K562 (cell line): ENCODE data around the gene NECTIN2. TPM values are rescaled to one million over a fixed set of nuclear protein-coding genes. Genes with fewer than 3 reads are reported as not detected.

Experiments
- ATAC-seq: fragments of 200-7000 bp; cut with Tn5 transposase; 3 replicates; pipeline ENCODE4 v1.9.1; 2020; ENCODE audit warnings: moderate library complexity
- BruUV-seq: library from RNA; stranded (reverse); fragments of 400-500 nt; replicated peaks from 2 replicates; lab custom pipeline; 2021; lab: Mats Ljungman, UMichigan
- CTCF ChIA-PET: fragments of 300-600 bp; formaldehyde crosslinking; extraction: SDS; loops from one replicate; lab custom pipeline; 2021; ENCODE audit warnings: low intra/inter-chr PET ratio; lab: Yijun Ruan, JAX
- POLR2A ChIA-PET: fragments of 300-600, 350-650 bp; sonication (Branson Sonifier 250); formaldehyde crosslinking; extraction: SDS; loops from one replicate; lab custom pipeline; 2021; ENCODE audit warnings: antibody characterized with exemption, inconsistent platforms; lab: Yijun Ruan, JAX
- DNase-seq, 4 experiments: peaks; one replicate each; pipeline versions ENCODE4 v3.0.0 to v3.0.0-alpha.2; 2011 to 2018; ENCODE audit warnings: low spot score in 3 of 4, mixed read lengths in 3 of 4; ENCODE audit errors: extremely low read depth in 1 of 4
- FAIRE-seq: peaks from 2 replicates; lab custom pipeline; 2011; peaks lifted over from hg19 to GRCh38; lab: Jason Lieb, UNC
- H2AFZ ChIP-seq: 2 replicates; pipeline ENCODE4 v1.6.0; 2011; ENCODE audit warnings: low read depth, low read length, control low read depth, inconsistent platforms
- H3K27ac ChIP-seq: fragments of 200-600 bp; 3 replicates; pipeline ENCODE4 v1.8.0; 2011; ENCODE audit warnings: low read depth, mild to moderate bottlenecking, control low read depth, inconsistent platforms, low read length, moderate library complexity, mixed read lengths; ENCODE audit errors: extremely low read depth
- H3K27me3 ChIP-seq, 2 experiments: fragments of 300-600 bp in 1 of 2; 2 replicates in 1 of 2; 3 replicates in 1 of 2; pipeline versions ENCODE4 v1.6.0 to v1.8.0; 2011; ENCODE audit warnings: inconsistent platforms in 2 of 2, low read length in 2 of 2, mild to moderate bottlenecking in 1 of 2, mixed read lengths in 1 of 2, moderate library complexity in 1 of 2; ENCODE audit not compliant: control insufficient read depth in 2 of 2, insufficient read depth in 2 of 2
- H3K36me3 ChIP-seq: fragments of 300-600 bp; 3 replicates; pipeline ENCODE4 v1.8.0; 2011; ENCODE audit warnings: mild to moderate bottlenecking, low read length, inconsistent platforms; ENCODE audit not compliant: control insufficient read depth, insufficient read depth
- H3K4me1 ChIP-seq, 2 experiments: fragments of 200-600 bp in 1 of 2; replicated peaks in 1 of 2; 2 replicates in 1 of 2; 3 replicates in 1 of 2; pipeline versions ENCODE4 v1.5.1 to v1.8.0; 2011; ENCODE audit warnings: inconsistent platforms in 2 of 2, low read length in 2 of 2, mild to moderate bottlenecking in 1 of 2, mixed read lengths in 1 of 2, moderate library complexity in 1 of 2; ENCODE audit not compliant: control insufficient read depth in 2 of 2, insufficient read depth in 2 of 2
- H3K4me2 ChIP-seq: 2 replicates; pipeline ENCODE4 v1.6.1; 2011; ENCODE audit warnings: low read length, control low read depth, inconsistent platforms, mixed read lengths; ENCODE audit not compliant: insufficient read depth
- H3K4me3 ChIP-seq: fragments of 200-600 bp; sonication (generic), shearing (Covaris generic); 2 replicates; pipeline ENCODE4 v1.5.1; 2016; ENCODE audit warnings: control low read depth, inconsistent platforms
- H3K79me2 ChIP-seq: fragments of 200-600 bp; 3 replicates; pipeline ENCODE4 v1.8.0; 2011; ENCODE audit warnings: low read length, inconsistent platforms; ENCODE audit not compliant: control insufficient read depth, insufficient read depth
- H3K9ac ChIP-seq, 2 experiments: 2 replicates each; pipeline versions ENCODE4 v1.6.0 to v1.6.1; 2011; ENCODE audit warnings: low read depth in 2 of 2, low read length in 2 of 2, control low read depth in 1 of 2, inconsistent platforms in 1 of 2, mild to moderate bottlenecking in 1 of 2, mixed read lengths in 1 of 2; ENCODE audit not compliant: insufficient read depth in 1 of 2
- H3K9me1 ChIP-seq: one replicate; pipeline ENCODE4 v1.6.0; 2011; ENCODE audit warnings: inconsistent platforms, mild to moderate bottlenecking, low read length, moderate library complexity; ENCODE audit not compliant: control insufficient read depth, insufficient read depth
- H3K9me3 ChIP-seq: replicated peaks from 2 replicates; pipeline ENCODE4 v1.5.1; 2011; ENCODE audit warnings: low read depth, low read length, inconsistent platforms; ENCODE audit not compliant: control insufficient read depth, insufficient read depth
- H4K20me1 ChIP-seq: replicated peaks from 2 replicates; pipeline ENCODE4 v1.6.1; 2011; ENCODE audit warnings: low read length, inconsistent platforms, mixed read lengths; ENCODE audit not compliant: control insufficient read depth, insufficient read depth
- ATF4 ChIP-seq: fragments of 450-650 bp; formaldehyde crosslinking; IDR thresholded peaks from 2 replicates; pipeline ENCODE4 v1.4.0; 2022; ENCODE audit warnings: mild to moderate bottlenecking, moderate library complexity
- BRCA1 ChIP-seq, 2 experiments: fragments of 450-650 bp in 1 of 2; sonication (generic) in 1 of 2; formaldehyde crosslinking in 1 of 2; IDR thresholded peaks; 2 replicates each; pipeline versions ENCODE4 v1.5.0 to v1.6.1; 2017 to 2020; ENCODE audit warnings: mild to moderate bottlenecking in 1 of 2, missing genetic modification reagents in 1 of 2
- FOXK2 ChIP-seq, 2 experiments: fragments of 450-650 bp; IDR thresholded peaks in 1 of 2; conservative IDR thresholded peaks in 1 of 2; 2 replicates each; pipeline ENCODE4 v1.6.1; 2016; ENCODE audit warnings: low read depth in 2 of 2, mild to moderate bottlenecking in 1 of 2
- GABPB1 ChIP-seq: sonication (generic); formaldehyde crosslinking; IDR thresholded peaks from 2 replicates; pipeline ENCODE4 v1.8.0; 2022; ENCODE audit warnings: mild to moderate bottlenecking, missing genetic modification reagents
- MAX ChIP-seq: sonication (generic); formaldehyde crosslinking; IDR thresholded peaks from 2 replicates; pipeline ENCODE4 v1.9.0; 2022; ENCODE audit warnings: mild to moderate bottlenecking, missing genetic modification reagents
- RBFOX2 ChIP-seq: fragments of 200-400 bp; formaldehyde crosslinking; IDR thresholded peaks from 2 replicates; pipeline ENCODE4 v1.6.1; 2017; ENCODE audit warnings: low read depth, mild to moderate bottlenecking, low read length, moderate library complexity
- SNRNP70 ChIP-seq: fragments of 200-400 bp; formaldehyde crosslinking; optimal IDR thresholded peaks from 2 replicates; pipeline ENCODE3; 2017; ENCODE audit warnings: low read depth, low read length
- THRB ChIP-seq: fragments of 450-650 bp; formaldehyde crosslinking; conservative IDR thresholded peaks from 2 replicates; pipeline ENCODE4 v1.4.0; 2022; ENCODE audit warnings: mild to moderate bottlenecking, missing genetic modification characterization
- ZNF143 ChIP-seq: sonication (generic); formaldehyde crosslinking; IDR thresholded peaks from 2 replicates; pipeline ENCODE4 v1.9.0; 2022; ENCODE audit warnings: mild to moderate bottlenecking, missing genetic modification reagents
- ZNF239 ChIP-seq: fragments of 250-450 bp; sonication (Bioruptor Pico); IDR thresholded peaks from 2 replicates; pipeline ENCODE4 v1.4.0; 2020; ENCODE audit warnings: mild to moderate bottlenecking
- WGBS: fragments of 100-300 bp; shearing (Covaris generic); methylation state at CpG from one replicate; pipeline ENCODE4 v1.1.6; 2016; ENCODE audit warnings: low coverage, mixed read lengths; ENCODE audit not compliant: insufficient coverage; ENCODE audit errors: missing lambda C conversion rate; 5-methylcytosine and 5-hydroxymethylcytosine counted together
- in situ Hi-C: fragments of 300-500 bp; cut with MboI; formaldehyde crosslinking; loops from 4 replicates; pipeline ENCODE4 v1.15.0; 2018; ENCODE audit warnings: inconsistent platforms, mixed read lengths
- intact Hi-C: fragments of 100-400 bp; cut with micrococcal nuclease; formaldehyde crosslinking; loops from 2 replicates; pipeline ENCODE4 v1.14.2; 2022
- polyA plus RNA-seq, 8 experiments: library from polyadenylated mRNA; depleted of rRNA in 4 of 8; stranded (reverse) in 5 of 8; unstranded in 3 of 8; fragments of >200 nt; fragmentation: Nextera tagmentation in 2 of 8; fragmentation: Illumina TruSeq in 1 of 8; extraction: Ambion mirVana in 2 of 8; extraction: Trizol in 1 of 8; gene quantifications; 2 replicates each; pipeline versions ENCODE4 v1.2.1 to v1.2.3, GENCODE V29; 2011 to 2014; ENCODE audit warnings: inconsistent platforms in 1 of 8, missing spikeins in 1 of 8
- total RNA-seq, 7 experiments: library from RNA; depleted of rRNA in 6 of 7; stranded (reverse); fragments of >200 nt in 6 of 7; fragmentation: Illumina TruSeq in 2 of 7; extraction: Trizol in 2 of 7; gene quantifications; 2 replicates each; pipeline versions ENCODE4 v1.2.1 to v1.2.3, GENCODE V29; 2011 to 2021; ENCODE audit warnings: low replicate concordance in 1 of 7

The NECTIN2 gene
- total and polyA plus RNA-seq, 9 of the 15 experiments (the other 6 are each of a cell fraction or from before 2014, with no cell fraction given) = 3.9 to 94.9 (median 34.9) TPM

- H3K4me2 ChIP-seq = peak overlapping the region; percentile 99; the same call in 1 of the 2 replicates
- DNase-seq = no peak
- no peak overlapping the region for H2AFZ ChIP-seq
- peaks cover 6% of the 10 kb centered on the region; the same call in 1 of the 2 replicates for H4K20me1 ChIP-seq
- no peaks in the 10 kb centered on the region; the same call in 1 of the 2 replicates for H3K9me3 ChIP-seq
- ChIA-PET CTCF (interaction anchor here (0.6 kb wide), 1 partner anchor 230 kb away, joined by 3 read pairs; no protein-coding TSS in a partner anchor), POLR2A (interaction anchor here (1.2 to 1.3 kb wide), 3 partner anchors 12 to 17 kb away, joined by 3 to 4 read pairs (median 4); partner anchors contain the start of gene APOE)
- H3K27me3 ChIP-seq = no peaks in the 10 kb centered on the region
- peak overlapping the region; percentile 95; the same call in 1 of the 3 replicates for H3K27ac ChIP-seq
- peaks cover 69% of the 10 kb centered on the region for H3K36me3 ChIP-seq
- in situ Hi-C loops = loop anchor here (10.0 kb wide), 1 partner anchor 162 kb away; no protein-coding TSS in a partner anchor
- no peak for TF ChIP-seq BRCA1 (IDR thresholded peaks at IDR 0.05)
- peak; percentile 63; the same call in 1 of the 2 replicates for TF ChIP-seq BRCA1 (CRISPR knock-in tag; IDR thresholded peaks at IDR 0.05)
- TF ChIP-seq SNRNP70 = no peak
- TF ChIP-seq, all 486 proteins: peak for 1
- FAIRE-seq = no peak
- 89% methylated on average over 7 of the region's 7 CpGs for WGBS
- Histone ChIP-seq H3K79me2 (peaks cover 61% of the 10 kb centered on the region), H3K9me1 (peaks cover 3% of the 10 kb centered on the region), H3K4me1 (peaks cover 17 to 38% of the 10 kb centered on the region in 2 experiments), H3K4me3 (peak overlapping the region; percentile 100), H3K9ac (peak overlapping the region; percentile 98 to 100)
- intact Hi-C loops = no loop called here
- BruUV-seq = no TSS peak
- no peak for ATAC-seq
Observed at GRCh38 chr19:44892932-44893331, 46.8 kb downstream of the NECTIN2 start.

DNA sequence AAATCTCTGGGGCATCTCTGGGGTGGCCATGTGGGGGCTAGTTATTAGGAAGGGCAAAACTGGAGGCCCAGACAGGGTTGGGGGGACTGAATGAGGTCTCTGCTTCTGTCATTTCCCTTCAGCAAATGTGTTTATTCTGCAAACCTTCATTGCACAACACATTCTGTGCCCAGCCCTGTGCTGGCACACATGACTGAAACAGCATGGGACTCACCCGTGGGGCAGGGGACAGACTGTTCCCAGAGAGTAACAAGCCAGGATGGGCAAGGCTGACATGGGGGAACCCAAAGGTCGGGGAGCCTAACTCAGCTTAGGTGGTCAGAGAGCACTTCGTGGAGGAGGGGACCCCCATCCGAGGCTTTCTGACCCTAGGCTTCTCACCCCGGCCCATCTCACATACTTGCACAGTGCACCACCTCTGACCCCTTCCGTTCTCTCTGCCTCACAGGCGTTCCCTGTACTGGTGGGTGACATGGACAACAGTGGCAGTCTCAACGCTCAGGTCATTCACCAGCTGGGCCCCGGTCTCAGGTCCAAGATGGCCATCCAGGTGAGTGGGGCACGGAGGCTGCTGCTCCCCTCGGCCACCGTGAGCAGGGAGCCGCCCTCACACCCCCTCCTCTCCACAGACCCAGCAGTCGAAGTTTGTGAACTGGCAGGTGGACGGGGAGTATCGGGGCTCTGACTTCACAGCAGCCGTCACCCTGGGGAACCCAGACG is 47.4 kb downstream of the NECTIN2 start:
- no peak for DNase-seq
- H3K27ac ChIP-seq = no peak overlapping the region
- POLR2A ChIA-PET = interaction anchor here (1.2 to 1.9 kb wide), 4 partner anchors 11 to 17 kb away, joined by 3 to 11 read pairs (median 4); partner anchors contain the start of gene APOE
- CTCF ChIA-PET = no interaction called here
- in situ Hi-C loops = loop anchor here (10.0 kb wide), 1 partner anchor 161 kb away; no protein-coding TSS in a partner anchor
- FAIRE-seq = no peak
- intact Hi-C loops = no loop called here
- ATAC-seq = no peak
- peaks cover 3% of the 10 kb centered on the region for H3K9me1 ChIP-seq
- H3K9ac ChIP-seq = peak overlapping the region in 1 of 2 experiments; percentile 77; a peak in 2 of 4 replicates
- no TSS peak for BruUV-seq
- peaks cover 17 to 41% of the 10 kb centered on the region in 2 experiments for H3K4me1 ChIP-seq
- H3K9me3 ChIP-seq = no peaks in the 10 kb centered on the region; the same call in 1 of the 2 replicates
- H3K36me3 ChIP-seq = peaks cover 73% of the 10 kb centered on the region
- no peak overlapping the region for H3K4me3 ChIP-seq
- WGBS = 95% methylated on average over 17 of the region's 18 CpGs
- no peak overlapping the region for H2AFZ ChIP-seq
- H3K4me2 ChIP-seq = no peak overlapping the region
- H4K20me1 ChIP-seq = peaks cover 6% of the 10 kb centered on the region; the same call in 1 of the 2 replicates
- peaks cover 64% of the 10 kb centered on the region for H3K79me2 ChIP-seq
- H3K27me3 ChIP-seq = no peaks in the 10 kb centered on the region
- TF ChIP-seq RBFOX2 = peak; percentile 62
- TF ChIP-seq FOXK2 (conservative IDR thresholded peaks at IDR 0.05 in 1 of 2, IDR thresholded peaks at IDR 0.05 in 1 of 2; ENCODE audit: low read depth in 2 of 2) = no peak
- TF ChIP-seq THRB (CRISPR knock-in tag) = no peak
- TF ChIP-seq ATF4 (CRISPR knock-in tag) = no peak
- TF ChIP-seq ZNF143 (CRISPR knock-in tag) = 0 out of 2 replicates have a peak, but pooled peaks have one; percentile 28
- no peak for TF ChIP-seq ZNF239 (CRISPR knock-in tag)
- no peak for TF ChIP-seq GABPB1 (CRISPR knock-in tag)
- 0 out of 2 replicates have a peak, but pooled peaks have one; percentile 31 for TF ChIP-seq MAX
